ENCODE data around the gene VPS16. TPM values are rescaled to one million over a fixed set of nuclear protein-coding genes. Genes with fewer than 3 reads are reported as not detected.

The VPS16 gene
- total RNA-seq, 1 donor from 2014 or later, result 24.9 TPM

GRCh38 chr20:2816583-2817340 is 23.8 kb upstream of the VPS16 start:
- Mint-ChIP-seq H3K27me3 (ENCODE audit: low read depth, unreplicated experiment) (peaks cover 37% of the 10 kb centered on the region), H3K27ac (ENCODE audit: unreplicated experiment) (no peak overlapping the region), H3K9me3 (ENCODE audit: unreplicated experiment) (peaks cover 18% of the 10 kb centered on the region), H3K4me1 (ENCODE audit: low read depth, unreplicated experiment) (peaks cover 25% of the 10 kb centered on the region), H3K4me3 (ENCODE audit: unreplicated experiment) (no peak overlapping the region), H3K36me3 (ENCODE audit: low read depth, unreplicated experiment) (no peaks in the 10 kb centered on the region)
- Histone ChIP-seq H3K27ac (ENCODE audit: low read depth, low read length) (no peak overlapping the region), H3K9me3 (ENCODE audit: insufficient read depth, low read depth, low read length) (peaks cover 7% of the 10 kb centered on the region), H3K4me3 (ENCODE audit: insufficient read depth, low read depth, low read length) (no peak overlapping the region), H3K79me2 (ENCODE audit: insufficient read depth, low read length) (no peaks in the 10 kb centered on the region), H3K27me3 (ENCODE audit: insufficient read depth, low read length) (peaks cover 9% of the 10 kb centered on the region), H2AFZ (ENCODE audit: low read depth, low read length) (no peak overlapping the region), H3K9ac (ENCODE audit: low read length) (no peak overlapping the region), H3K4me2 (ENCODE audit: low read length) (no peak overlapping the region), H3K36me3 (ENCODE audit: insufficient read depth, low read length) (no peaks in the 10 kb centered on the region), H4K20me1 (ENCODE audit: insufficient read depth, low read length) (no peaks in the 10 kb centered on the region), H3K4me1 (ENCODE audit: insufficient read depth, low read length) (peaks cover 32% of the 10 kb centered on the region)
- no peak for TF ChIP-seq CTCF (IDR thresholded peaks at IDR 0.05; ENCODE audit: insufficient read depth, low read depth, low read length)
- TF ChIP-seq EZH2 (IDR thresholded peaks at IDR 0.05; ENCODE audit: insufficient read depth, low read length), result no peak
- DNase-seq (ENCODE audit: low read depth) (no peak), FAIRE-seq (no peak)

- H3K79me2 ChIP-seq (ENCODE audit: insufficient read depth, low read length), result no peaks in the 10 kb centered on the region
- TF ChIP-seq EZH2 (IDR thresholded peaks at IDR 0.05; ENCODE audit: insufficient read depth, low read length), result no peak
- no peak for TF ChIP-seq CTCF (IDR thresholded peaks at IDR 0.05; ENCODE audit: insufficient read depth, low read depth, low read length)
- Mint-ChIP-seq H3K9me3 (ENCODE audit: unreplicated experiment) (peaks cover 13% of the 10 kb centered on the region), H3K36me3 (ENCODE audit: low read depth, unreplicated experiment) (no peaks in the 10 kb centered on the region), H3K27me3 (ENCODE audit: low read depth, unreplicated experiment) (peaks cover 37% of the 10 kb centered on the region), H3K27ac (ENCODE audit: unreplicated experiment) (no peak overlapping the region), H3K4me1 (ENCODE audit: low read depth, unreplicated experiment) (peaks cover 26% of the 10 kb centered on the region), H3K4me3 (ENCODE audit: unreplicated experiment) (no peak overlapping the region)
- H3K27ac ChIP-seq (ENCODE audit: low read depth, low read length), result no peak overlapping the region
- peaks cover 32% of the 10 kb centered on the region for H3K4me1 ChIP-seq (ENCODE audit: insufficient read depth, low read length)
- peaks cover 14% of the 10 kb centered on the region for H3K27me3 ChIP-seq (ENCODE audit: insufficient read depth, low read length)
- H3K9ac ChIP-seq (ENCODE audit: low read length), result no peak overlapping the region
- no peak overlapping the region for H2AFZ ChIP-seq (ENCODE audit: low read depth, low read length)
- peaks cover 2% of the 10 kb centered on the region for H3K9me3 ChIP-seq (ENCODE audit: insufficient read depth, low read depth, low read length)
- no peaks in the 10 kb centered on the region for H3K36me3 ChIP-seq (ENCODE audit: insufficient read depth, low read length)
- FAIRE-seq (no peak), DNase-seq (ENCODE audit: low read depth) (no peak)
- H3K4me2 ChIP-seq (ENCODE audit: low read length), result no peak overlapping the region
- H3K4me3 ChIP-seq (ENCODE audit: insufficient read depth, low read depth, low read length), result no peak overlapping the region
- no peaks in the 10 kb centered on the region for H4K20me1 ChIP-seq (ENCODE audit: insufficient read depth, low read length)
These were observed 23.2 kb upstream of the VPS16 start for GRCh38 chr20:2817341-2817726.

Data from astrocyte (in vitro differentiated cells and primary cell).